Astrocyte of the spinal cord (primary cell): ENCODE results near the gene ESYT2.
"Not testable (repeated sequence)": the region's sequence is repeated elsewhere in the genome, so short reads cannot be mapped to it uniquely, and the experiment has no call there.

Source experiments
- DNase-seq: peaks from one replicate; pipeline ENCODE4 v3.0.0; 2011; ENCODE audit warnings: low read depth, low spot score
- H3K4me3 ChIP-seq: 2 replicates; pipeline ENCODE4 v1.5.1; 2011; ENCODE audit warnings: low read depth, mild to moderate bottlenecking, low read length, moderate library complexity
- in situ Hi-C: cut with HindIII; loops from 2 replicates; pipeline ENCODE4 v1.10.0; 2017; ENCODE audit warnings: low sequenced_read_pairs
- TF ChIP-seq, protein P1 (sequence below): IDR thresholded peaks from 2 replicates; pipeline ENCODE4 v1.5.1; 2012; ENCODE audit warnings: low read depth, mild to moderate bottlenecking, low read length, inconsistent platforms

The ESYT2 gene

DNA sequence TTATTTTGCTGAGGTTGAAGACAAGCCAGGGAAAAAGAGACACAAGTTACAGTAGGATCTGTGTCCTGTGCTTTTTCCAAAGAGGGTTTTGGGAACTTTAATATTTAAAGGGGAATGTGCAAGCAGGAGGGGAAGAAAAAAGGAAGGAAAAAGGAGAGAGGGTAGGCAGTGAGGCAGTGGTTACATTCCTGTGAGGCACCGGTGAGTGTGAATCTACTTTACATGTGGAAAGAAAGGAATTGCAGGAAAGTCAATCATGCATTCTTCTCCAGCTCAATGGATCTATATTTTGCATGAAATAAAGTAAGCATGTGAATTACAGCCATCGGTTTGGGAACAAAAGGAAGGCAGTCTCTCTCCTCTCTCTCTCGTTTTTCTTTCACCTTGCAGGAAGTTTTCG lies 14.5 kb upstream of the ESYT2 start:
- no peak overlapping the region for H3K4me3 ChIP-seq
- TF ChIP-seq, protein P1, sequence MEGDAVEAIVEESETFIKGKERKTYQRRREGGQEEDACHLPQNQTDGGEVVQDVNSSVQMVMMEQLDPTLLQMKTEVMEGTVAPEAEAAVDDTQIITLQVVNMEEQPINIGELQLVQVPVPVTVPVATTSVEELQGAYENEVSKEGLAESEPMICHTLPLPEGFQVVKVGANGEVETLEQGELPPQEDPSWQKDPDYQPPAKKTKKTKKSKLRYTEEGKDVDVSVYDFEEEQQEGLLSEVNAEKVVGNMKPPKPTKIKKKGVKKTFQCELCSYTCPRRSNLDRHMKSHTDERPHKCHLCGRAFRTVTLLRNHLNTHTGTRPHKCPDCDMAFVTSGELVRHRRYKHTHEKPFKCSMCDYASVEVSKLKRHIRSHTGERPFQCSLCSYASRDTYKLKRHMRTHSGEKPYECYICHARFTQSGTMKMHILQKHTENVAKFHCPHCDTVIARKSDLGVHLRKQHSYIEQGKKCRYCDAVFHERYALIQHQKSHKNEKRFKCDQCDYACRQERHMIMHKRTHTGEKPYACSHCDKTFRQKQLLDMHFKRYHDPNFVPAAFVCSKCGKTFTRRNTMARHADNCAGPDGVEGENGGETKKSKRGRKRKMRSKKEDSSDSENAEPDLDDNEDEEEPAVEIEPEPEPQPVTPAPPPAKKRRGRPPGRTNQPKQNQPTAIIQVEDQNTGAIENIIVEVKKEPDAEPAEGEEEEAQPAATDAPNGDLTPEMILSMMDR = no peak
- in situ Hi-C loops = no loop called here
- no peak for DNase-seq

- no peak overlapping the region for H3K4me3 ChIP-seq
- TF ChIP-seq, protein P1 = no peak
- in situ Hi-C loops = no loop called here
- no peak for DNase-seq
Observed at GRCh38 chr7:158842486-158842885, 13.2 kb upstream of the ESYT2 start.

DNA sequence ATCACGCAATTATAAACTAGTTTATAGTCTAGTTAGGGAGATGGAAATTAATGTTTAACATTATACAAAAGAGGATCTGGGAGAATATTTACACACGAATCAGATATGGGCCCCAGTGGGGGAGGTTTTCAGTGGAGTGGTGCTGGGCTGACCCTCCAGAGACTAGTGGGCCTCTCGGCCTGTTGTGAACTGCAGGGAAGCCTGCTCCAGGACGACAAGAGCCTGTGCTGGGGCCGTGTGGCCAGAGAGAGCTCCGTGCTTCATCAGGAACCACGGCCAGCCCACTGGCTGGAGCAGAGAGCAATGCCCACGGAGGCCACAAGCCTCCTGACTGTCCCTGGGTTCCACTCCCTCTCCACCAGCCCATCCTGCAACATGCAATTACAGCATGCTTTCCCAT lies 11.3 kb upstream of the ESYT2 start:
- in situ Hi-C loops = no loop called here
- TF ChIP-seq, protein P1 = no peak
- DNase-seq = no peak

DNA sequence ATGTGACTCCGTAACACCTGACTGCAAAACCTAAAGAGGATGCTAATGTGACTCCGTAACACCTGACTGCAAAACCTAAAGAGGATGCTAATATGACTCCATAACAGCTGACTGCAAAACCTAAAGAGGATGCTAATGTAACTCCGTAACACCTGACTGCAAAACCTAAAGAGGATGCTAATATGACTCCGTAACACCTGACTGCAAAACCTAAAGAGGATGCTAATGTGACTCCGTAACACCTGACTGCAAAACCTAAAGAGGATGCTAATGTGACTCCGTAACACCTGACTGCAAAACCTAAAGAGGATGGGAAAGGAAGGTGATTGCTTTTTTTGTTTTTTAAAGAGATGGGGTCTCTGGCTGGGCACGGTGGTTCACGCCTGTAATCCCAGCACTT lies 9.9 kb upstream of the ESYT2 start:
- in situ Hi-C loops, DNase-seq, H3K4me3 ChIP-seq: not testable (repeated sequence)

More for the DNA sequence above, 11.3 kb upstream of the ESYT2 start:
- no peak overlapping the region for H3K4me3 ChIP-seq

DNA sequence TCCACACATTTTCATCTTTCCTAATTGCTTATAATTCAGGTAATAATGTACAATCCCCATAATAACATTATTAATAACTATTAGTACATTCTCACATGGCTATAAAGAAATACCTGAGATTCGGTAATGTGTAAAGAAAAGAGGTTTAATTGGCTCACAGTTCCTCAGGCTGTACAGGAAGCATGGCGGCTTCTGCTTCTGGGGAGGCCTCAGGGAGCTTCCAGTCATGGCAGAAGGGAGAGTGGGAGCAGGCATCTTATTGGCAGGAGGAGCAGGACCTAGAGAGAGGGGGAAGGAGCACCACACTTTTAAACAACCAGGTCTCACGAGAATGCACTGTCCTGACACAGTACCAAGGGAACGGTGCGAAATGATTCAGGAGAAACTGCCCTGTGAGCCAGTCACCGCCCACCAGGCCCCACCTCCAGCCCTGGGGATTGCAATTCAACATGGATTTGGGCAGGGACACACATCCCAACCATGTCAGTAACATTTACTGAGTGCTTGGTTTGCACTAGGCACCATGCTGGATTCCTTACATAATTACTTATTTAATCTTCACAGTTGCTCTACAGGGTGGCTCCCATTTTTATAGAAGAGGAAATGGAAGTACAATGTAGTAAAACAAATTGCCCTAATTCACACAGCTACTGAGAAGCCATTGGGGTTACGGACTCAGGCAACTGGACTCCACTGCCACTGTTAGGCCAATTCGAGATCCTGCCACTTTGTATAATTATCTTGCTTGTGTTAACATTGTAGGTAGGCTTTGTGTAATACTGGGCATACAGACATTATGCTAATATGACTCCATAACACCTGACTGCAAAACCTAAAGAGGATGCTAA lies 8.7 kb upstream of the ESYT2 start:
- in situ Hi-C loops = no loop called here
- TF ChIP-seq, protein P1 = no peak
- H3K4me3 ChIP-seq = no peak overlapping the region

GRCh38 chr7:158836692-158837091 lies 7.4 kb upstream of the ESYT2 start:
- in situ Hi-C loops = no loop called here
- H3K4me3 ChIP-seq = no peak overlapping the region
- DNase-seq = no peak
- TF ChIP-seq, protein P1 = no peak

More for the DNA sequence above, 8.7 kb upstream of the ESYT2 start:
- no peak for DNase-seq
